ENCODE results near the gene ZNF438.

ZNF438 gene

DNA sequence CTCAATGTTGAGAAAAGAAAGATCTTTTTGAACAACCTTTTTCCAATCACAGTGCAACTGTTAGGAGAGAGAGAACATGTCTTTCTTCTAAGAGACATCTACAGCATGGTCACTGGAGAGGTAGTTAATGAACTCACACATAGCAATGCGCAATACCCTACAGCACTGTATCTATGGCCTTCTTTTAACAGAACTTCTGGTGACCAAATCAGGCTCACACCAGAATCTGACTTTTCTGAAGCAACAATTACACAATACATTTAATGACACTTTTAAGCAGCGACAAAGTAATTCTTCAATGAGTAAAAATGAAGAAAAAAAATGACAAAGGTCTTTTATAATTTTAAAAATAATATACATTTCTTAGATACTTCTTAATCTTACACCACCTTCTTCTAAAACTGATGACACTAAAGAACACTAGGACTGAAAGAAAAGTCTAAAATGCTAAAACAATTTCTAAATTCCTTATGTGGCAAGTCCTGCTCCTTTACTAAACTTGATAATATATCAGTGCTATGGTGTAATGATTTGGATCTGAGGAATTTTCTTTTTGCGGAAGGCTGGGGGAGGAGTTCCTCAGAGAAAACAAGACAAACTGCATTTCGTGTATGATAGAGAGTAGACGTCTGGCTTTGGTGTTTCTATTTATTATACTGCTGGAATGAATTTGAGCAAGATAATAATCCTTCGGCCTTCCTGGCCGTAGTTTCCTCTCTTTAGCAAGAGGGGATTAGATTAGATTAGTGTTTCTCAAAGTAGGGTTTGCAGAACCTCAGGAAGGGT, 166.3 kb downstream of the ZNF438 start:
- no peaks in the 10 kb centered on the region for H3K36me3 ChIP-seq (ENCODE audit: insufficient read depth, low read length)
- H3K27ac ChIP-seq (ENCODE audit: low read depth, low read length), result no peak overlapping the region
- H3K27me3 ChIP-seq (ENCODE audit: insufficient read depth, low read length), result no peaks in the 10 kb centered on the region
- H3K79me2 ChIP-seq (ENCODE audit: control insufficient read depth, insufficient read depth, low read length, unreplicated experiment), result no peaks in the 10 kb centered on the region
- H3K4me1 ChIP-seq (ENCODE audit: control insufficient read depth, insufficient read depth, low read length, unreplicated experiment), result peaks cover 14% of the 10 kb centered on the region
- H3K4me3 ChIP-seq (ENCODE audit: low read depth, low read length), result no peak overlapping the region
- H2AFZ ChIP-seq (ENCODE audit: low read length, unreplicated experiment), result no peak overlapping the region

DNA sequence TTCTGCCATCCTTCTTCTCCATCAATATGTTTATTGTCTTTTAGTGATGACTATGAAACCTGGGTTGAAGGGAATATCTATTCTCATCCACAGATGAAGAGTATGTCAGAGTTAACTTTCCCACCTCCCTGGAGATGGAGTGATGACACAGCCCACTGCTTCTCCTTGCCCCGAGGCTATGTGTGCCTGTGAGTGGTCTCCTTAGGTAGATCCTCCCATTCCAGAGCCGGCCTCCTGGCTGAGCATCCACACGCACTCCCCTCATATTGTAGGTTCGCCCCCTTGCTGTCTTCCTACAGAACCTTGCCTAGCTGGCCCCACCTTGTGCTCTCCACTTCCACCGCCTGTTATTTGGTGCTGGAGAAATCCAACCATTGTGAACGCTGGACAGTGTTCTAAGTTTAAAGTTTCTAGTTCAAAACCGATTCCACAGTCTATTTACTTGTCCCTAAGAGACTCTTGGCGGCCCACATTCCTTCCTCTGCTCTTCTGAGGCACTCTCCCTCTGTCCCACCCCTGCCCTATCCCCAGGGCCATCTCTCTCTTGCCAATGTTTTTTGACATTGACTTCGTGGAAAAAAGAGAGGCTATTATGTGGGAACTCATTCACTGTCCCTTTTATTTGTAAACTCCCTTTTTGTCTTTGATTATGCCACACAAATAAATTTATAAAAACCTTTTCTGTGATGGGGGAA, 168.0 kb downstream of the ZNF438 start:
- no peak overlapping the region for H2AFZ ChIP-seq (ENCODE audit: low read length, unreplicated experiment)
- no peaks in the 10 kb centered on the region for H3K36me3 ChIP-seq (ENCODE audit: insufficient read depth, low read length)
- H3K27ac ChIP-seq (ENCODE audit: low read depth, low read length), result no peak overlapping the region; the same call in 1 of the 2 replicates
- H3K4me1 ChIP-seq (ENCODE audit: control insufficient read depth, insufficient read depth, low read length, unreplicated experiment), result peaks cover 14% of the 10 kb centered on the region
- H3K27me3 ChIP-seq (ENCODE audit: insufficient read depth, low read length), result no peaks in the 10 kb centered on the region
- H3K4me3 ChIP-seq (ENCODE audit: low read depth, low read length), result no peak overlapping the region
- no peaks in the 10 kb centered on the region for H3K79me2 ChIP-seq (ENCODE audit: control insufficient read depth, insufficient read depth, low read length, unreplicated experiment)

DNA sequence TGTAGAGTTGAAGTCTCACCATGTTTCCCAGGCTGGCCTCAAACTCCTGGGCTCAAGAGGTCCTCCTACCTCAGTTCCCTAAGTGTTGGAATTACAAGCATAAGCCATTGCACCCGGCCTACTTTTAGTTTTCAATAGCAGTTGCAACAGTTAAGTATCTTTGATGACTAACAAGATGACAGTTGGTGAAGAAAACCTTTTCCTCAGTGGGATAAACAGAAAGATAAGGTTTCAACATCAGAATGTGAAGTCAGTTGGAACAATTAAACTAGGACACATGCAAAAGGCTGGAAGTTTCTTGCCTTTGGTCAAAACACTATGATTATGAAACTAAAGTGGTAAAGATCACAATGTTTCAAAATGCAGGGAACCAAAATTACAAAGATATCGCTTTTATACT, 169.2 kb downstream of the ZNF438 start:
- Histone ChIP-seq H3K27me3 (ENCODE audit: insufficient read depth, low read length) (no peaks in the 10 kb centered on the region), H3K4me3 (ENCODE audit: low read depth, low read length) (peak overlapping the region; percentile 20; the same call in 1 of the 2 replicates), H3K79me2 (ENCODE audit: control insufficient read depth, insufficient read depth, low read length, unreplicated experiment) (no peaks in the 10 kb centered on the region), H2AFZ (ENCODE audit: low read length, unreplicated experiment) (no peak overlapping the region), H3K4me1 (ENCODE audit: control insufficient read depth, insufficient read depth, low read length, unreplicated experiment) (peaks cover 25% of the 10 kb centered on the region), H3K36me3 (ENCODE audit: insufficient read depth, low read length) (no peaks in the 10 kb centered on the region), H3K27ac (ENCODE audit: low read depth, low read length) (peak overlapping the region; percentile 48)

DNA sequence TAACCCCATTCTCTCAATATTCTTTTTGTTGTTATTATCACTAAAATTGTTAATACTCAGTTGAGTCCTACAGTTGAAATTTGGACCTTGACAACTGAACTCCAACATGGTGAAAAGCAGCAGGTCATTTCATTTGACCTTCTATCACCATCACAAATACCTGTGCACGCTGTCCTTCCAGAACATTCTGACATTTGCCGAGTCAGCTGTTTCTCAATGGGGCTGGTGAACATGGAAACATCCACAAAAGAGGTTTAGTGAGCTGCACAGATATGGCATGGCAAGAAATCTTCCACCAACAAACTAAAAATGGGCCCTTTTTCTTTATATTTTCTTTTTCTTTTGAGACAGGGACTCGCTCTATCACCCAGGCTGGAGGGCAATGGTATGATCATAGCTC, 169.7 kb downstream of the ZNF438 start:
- H3K4me3 ChIP-seq (ENCODE audit: low read depth, low read length), result no peak overlapping the region
- no peak overlapping the region for H2AFZ ChIP-seq (ENCODE audit: low read length, unreplicated experiment)
- H3K4me1 ChIP-seq (ENCODE audit: control insufficient read depth, insufficient read depth, low read length, unreplicated experiment), result peaks cover 26% of the 10 kb centered on the region
- H3K27me3 ChIP-seq (ENCODE audit: insufficient read depth, low read length), result no peaks in the 10 kb centered on the region
- H3K27ac ChIP-seq (ENCODE audit: low read depth, low read length), result peak overlapping the region; percentile 48; the same call in 1 of the 2 replicates
- no peaks in the 10 kb centered on the region for H3K79me2 ChIP-seq (ENCODE audit: control insufficient read depth, insufficient read depth, low read length, unreplicated experiment)
- H3K36me3 ChIP-seq (ENCODE audit: insufficient read depth, low read length), result no peaks in the 10 kb centered on the region

DNA sequence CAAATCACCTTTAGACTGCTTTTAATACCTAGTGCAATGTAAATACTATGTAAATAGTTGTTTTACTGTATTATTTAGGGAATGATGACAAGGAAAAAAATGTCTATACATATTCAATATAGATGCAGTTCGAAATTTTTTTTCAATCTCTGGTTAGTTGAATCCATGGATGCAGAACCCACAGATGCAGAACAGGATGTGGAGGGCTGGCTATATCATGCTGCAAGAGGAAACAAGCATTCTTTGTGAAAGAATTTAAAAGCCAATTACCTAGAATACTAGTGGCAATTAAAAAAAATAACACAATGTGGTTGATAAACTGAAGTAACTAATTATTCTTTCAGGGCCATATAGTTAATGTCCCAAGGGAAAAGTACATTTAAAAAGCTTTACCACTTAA, 170.4 kb downstream of the ZNF438 start:
- no peak overlapping the region for H2AFZ ChIP-seq (ENCODE audit: low read length, unreplicated experiment)
- H3K27me3 ChIP-seq (ENCODE audit: insufficient read depth, low read length), result no peaks in the 10 kb centered on the region
- H3K79me2 ChIP-seq (ENCODE audit: control insufficient read depth, insufficient read depth, low read length, unreplicated experiment), result no peaks in the 10 kb centered on the region
- no peaks in the 10 kb centered on the region for H3K36me3 ChIP-seq (ENCODE audit: insufficient read depth, low read length)
- no peak overlapping the region for H3K4me3 ChIP-seq (ENCODE audit: low read depth, low read length)
- no peak overlapping the region for H3K27ac ChIP-seq (ENCODE audit: low read depth, low read length)
- peaks cover 26% of the 10 kb centered on the region for H3K4me1 ChIP-seq (ENCODE audit: control insufficient read depth, insufficient read depth, low read length, unreplicated experiment)

DNA sequence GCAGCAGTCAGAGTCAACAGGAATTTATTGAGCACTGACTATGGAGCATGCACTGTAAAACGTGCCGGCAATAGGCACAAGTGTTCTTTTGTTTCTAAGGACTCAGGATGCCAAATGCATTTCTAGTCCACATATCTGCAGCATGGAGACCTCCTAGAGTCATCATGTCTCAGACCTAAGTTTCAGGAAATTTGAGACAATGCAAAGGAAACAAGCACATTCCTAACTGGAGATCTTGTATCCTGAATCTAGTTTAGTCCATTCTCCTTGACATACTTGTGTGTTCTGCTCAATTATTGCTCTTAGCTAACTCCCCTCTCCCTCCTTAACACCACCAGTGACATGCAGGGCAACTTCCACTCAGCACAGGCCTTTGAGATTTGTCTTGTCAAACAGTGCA, 173.2 kb downstream of the ZNF438 start:
- Histone ChIP-seq H3K27me3 (ENCODE audit: insufficient read depth, low read length) (no peaks in the 10 kb centered on the region), H3K79me2 (ENCODE audit: control insufficient read depth, insufficient read depth, low read length, unreplicated experiment) (no peaks in the 10 kb centered on the region), H3K4me1 (ENCODE audit: control insufficient read depth, insufficient read depth, low read length, unreplicated experiment) (peaks cover 25% of the 10 kb centered on the region), H3K27ac (ENCODE audit: low read depth, low read length) (no peak overlapping the region), H3K36me3 (ENCODE audit: insufficient read depth, low read length) (no peaks in the 10 kb centered on the region), H2AFZ (ENCODE audit: low read length, unreplicated experiment) (no peak overlapping the region), H3K4me3 (ENCODE audit: low read depth, low read length) (no peak overlapping the region)

DNA sequence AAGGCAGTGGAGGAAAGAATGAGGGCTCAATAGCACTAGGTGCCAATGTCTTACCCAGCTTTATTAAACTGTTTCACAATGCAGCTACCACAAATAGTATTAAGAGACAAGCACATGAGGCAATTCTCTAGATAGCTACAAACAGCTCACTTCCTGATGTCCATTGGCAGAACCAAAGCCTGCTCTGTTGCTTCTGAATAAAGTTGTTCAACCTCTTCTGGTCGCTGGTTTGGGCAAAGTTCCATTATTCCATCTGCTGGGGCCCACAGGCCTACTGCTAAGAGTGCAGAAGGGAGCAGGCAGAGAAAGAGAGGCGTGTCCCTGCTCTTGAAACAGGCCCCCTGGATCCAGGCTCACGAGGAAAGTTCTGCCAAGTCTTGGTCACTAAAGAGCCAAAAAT, 173.9 kb downstream of the ZNF438 start:
- peak overlapping the region; percentile 40 for H2AFZ ChIP-seq (ENCODE audit: low read length, unreplicated experiment)
- no peaks in the 10 kb centered on the region for H3K27me3 ChIP-seq (ENCODE audit: insufficient read depth, low read length)
- H3K27ac ChIP-seq (ENCODE audit: low read depth, low read length), result no peak overlapping the region
- H3K79me2 ChIP-seq (ENCODE audit: control insufficient read depth, insufficient read depth, low read length, unreplicated experiment), result no peaks in the 10 kb centered on the region
- H3K4me3 ChIP-seq (ENCODE audit: low read depth, low read length), result no peak overlapping the region
- peaks cover 18% of the 10 kb centered on the region for H3K4me1 ChIP-seq (ENCODE audit: control insufficient read depth, insufficient read depth, low read length, unreplicated experiment)
- no peaks in the 10 kb centered on the region for H3K36me3 ChIP-seq (ENCODE audit: insufficient read depth, low read length)

DNA sequence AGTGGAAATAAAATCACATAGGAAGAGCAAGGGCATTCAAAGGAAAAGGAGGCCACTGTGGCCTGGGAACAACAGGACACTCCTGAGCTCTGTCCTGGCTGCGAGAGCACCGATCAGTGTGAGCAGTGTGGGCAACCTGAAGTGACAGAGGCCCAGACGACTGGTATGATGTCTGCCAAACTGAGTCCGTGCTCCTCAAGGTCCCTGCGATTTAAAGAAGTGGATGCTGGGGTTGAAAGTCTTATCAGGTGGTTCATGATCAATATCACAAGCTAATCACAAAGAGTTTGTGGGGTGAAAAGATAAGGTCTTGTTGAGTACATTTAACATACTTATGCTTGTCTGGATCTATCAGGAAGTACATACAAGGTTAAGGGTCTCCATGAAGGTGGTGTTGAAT, 176.5 kb downstream of the ZNF438 start:
- Histone ChIP-seq H3K4me3 (ENCODE audit: low read depth, low read length) (no peak overlapping the region), H3K79me2 (ENCODE audit: control insufficient read depth, insufficient read depth, low read length, unreplicated experiment) (no peaks in the 10 kb centered on the region), H3K4me1 (ENCODE audit: control insufficient read depth, insufficient read depth, low read length, unreplicated experiment) (peaks cover 12% of the 10 kb centered on the region), H3K36me3 (ENCODE audit: insufficient read depth, low read length) (no peaks in the 10 kb centered on the region), H3K27ac (ENCODE audit: low read depth, low read length) (no peak overlapping the region), H2AFZ (ENCODE audit: low read length, unreplicated experiment) (no peak overlapping the region), H3K27me3 (ENCODE audit: insufficient read depth, low read length) (no peaks in the 10 kb centered on the region)

DNA sequence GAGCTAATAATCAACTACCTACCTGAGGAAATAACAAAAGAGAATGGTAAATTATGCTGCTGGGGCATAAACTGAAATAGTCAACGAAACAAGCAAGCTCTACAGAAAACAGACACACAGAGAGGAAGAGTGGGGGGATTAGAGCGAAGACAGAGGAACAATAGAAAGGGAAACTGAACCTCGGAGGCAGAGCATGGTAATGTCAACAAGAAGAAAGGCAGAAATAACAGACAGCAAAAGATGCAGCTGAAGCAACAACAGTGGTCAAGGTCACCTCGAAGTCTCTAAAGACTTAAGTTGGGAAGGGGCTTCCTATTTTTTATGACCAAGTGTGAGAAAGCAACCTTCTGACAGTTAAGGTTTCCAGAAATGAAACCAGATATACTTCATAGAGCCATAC, 177.0 kb downstream of the ZNF438 start:
- no peaks in the 10 kb centered on the region for H3K36me3 ChIP-seq (ENCODE audit: insufficient read depth, low read length)
- no peaks in the 10 kb centered on the region for H3K27me3 ChIP-seq (ENCODE audit: insufficient read depth, low read length)
- H3K4me3 ChIP-seq (ENCODE audit: low read depth, low read length), result no peak overlapping the region
- peaks cover 12% of the 10 kb centered on the region for H3K4me1 ChIP-seq (ENCODE audit: control insufficient read depth, insufficient read depth, low read length, unreplicated experiment)
- H3K79me2 ChIP-seq (ENCODE audit: control insufficient read depth, insufficient read depth, low read length, unreplicated experiment), result no peaks in the 10 kb centered on the region
- H2AFZ ChIP-seq (ENCODE audit: low read length, unreplicated experiment), result no peak overlapping the region
- H3K27ac ChIP-seq (ENCODE audit: low read depth, low read length), result no peak overlapping the region

DNA sequence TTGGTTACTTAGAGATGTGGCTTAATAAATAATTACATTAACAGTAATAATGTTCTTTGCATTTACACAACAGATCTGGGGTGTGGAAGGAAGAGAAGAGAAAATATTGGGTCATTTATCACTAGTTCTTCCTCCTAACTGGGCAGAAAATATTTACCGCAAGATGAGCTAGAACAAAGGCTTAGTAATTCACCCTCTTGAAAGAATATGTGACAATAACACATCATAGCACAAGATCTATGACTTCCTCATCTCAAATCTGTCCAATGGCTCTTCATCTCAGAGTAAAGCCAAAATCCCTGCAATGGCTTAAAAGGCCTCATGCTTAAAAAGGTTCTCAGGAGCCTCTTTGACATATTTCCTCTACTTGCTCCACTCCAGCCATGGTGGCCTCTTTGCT, 178.6 kb downstream of the ZNF438 start:
- Histone ChIP-seq H3K27me3 (ENCODE audit: insufficient read depth, low read length) (no peaks in the 10 kb centered on the region), H3K4me3 (ENCODE audit: low read depth, low read length) (no peak overlapping the region), H2AFZ (ENCODE audit: low read length, unreplicated experiment) (no peak overlapping the region), H3K27ac (ENCODE audit: low read depth, low read length) (no peak overlapping the region), H3K4me1 (ENCODE audit: control insufficient read depth, insufficient read depth, low read length, unreplicated experiment) (peaks cover 6% of the 10 kb centered on the region), H3K79me2 (ENCODE audit: control insufficient read depth, insufficient read depth, low read length, unreplicated experiment) (no peaks in the 10 kb centered on the region), H3K36me3 (ENCODE audit: insufficient read depth, low read length) (no peaks in the 10 kb centered on the region)

DNA sequence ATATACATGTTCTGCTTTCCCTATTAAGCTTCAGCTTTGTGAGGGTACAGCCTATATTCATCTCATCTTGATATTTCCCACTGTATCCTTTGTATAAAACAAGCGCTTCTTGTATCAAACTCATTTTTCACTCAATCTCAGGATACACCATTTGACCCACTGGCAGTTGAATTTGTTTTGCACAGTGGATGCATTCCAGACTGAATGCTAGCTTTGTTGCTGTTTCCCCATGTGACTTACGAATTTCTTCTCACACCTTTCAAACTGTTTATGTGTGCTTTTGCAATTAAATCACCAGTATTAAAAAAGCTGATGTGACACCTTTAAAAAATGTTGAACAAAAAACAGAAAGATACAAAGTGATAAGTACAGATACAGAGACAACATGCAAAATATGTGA, 180.9 kb downstream of the ZNF438 start:
- Histone ChIP-seq H3K36me3 (ENCODE audit: insufficient read depth, low read length) (no peaks in the 10 kb centered on the region), H3K27ac (ENCODE audit: low read depth, low read length) (no peak overlapping the region), H3K27me3 (ENCODE audit: insufficient read depth, low read length) (no peaks in the 10 kb centered on the region), H3K79me2 (ENCODE audit: control insufficient read depth, insufficient read depth, low read length, unreplicated experiment) (no peaks in the 10 kb centered on the region), H2AFZ (ENCODE audit: low read length, unreplicated experiment) (no peak overlapping the region), H3K4me1 (ENCODE audit: control insufficient read depth, insufficient read depth, low read length, unreplicated experiment) (no peaks in the 10 kb centered on the region), H3K4me3 (ENCODE audit: low read depth, low read length) (no peak overlapping the region)
